Spleen (tissue), 11 donors: ENCODE results near the gene GUK1. TPM values are rescaled to one million over a fixed set of nuclear protein-coding genes. Genes with fewer than 3 reads are reported as not detected.

Experiments
- DNase-seq: peaks from one replicate; pipeline ENCODE4 v3.0.0-alpha.2; 2020
- H3K27ac ChIP-seq, 8 donors: fragments of 200-600 bp; sonication (generic) in 7 of 8; 1 replicate in 4 of 8; 2 replicates in 4 of 8; pipeline versions ENCODE4 v1.5.0 to v1.8.0; 2016 to 2021; ENCODE audit warnings: inconsistent platforms in 4 of 8, mild to moderate bottlenecking in 4 of 8, moderate library complexity in 1 of 8
- H3K27me3 ChIP-seq, 7 donors: fragments of 200-600 bp; sonication (generic) in 6 of 7; replicated peaks in 1 of 7; 1 replicate in 4 of 7; 2 replicates in 3 of 7; pipeline versions ENCODE4 v1.5.0 to v1.8.0; 2016 to 2021; ENCODE audit warnings: inconsistent platforms in 3 of 7, mild to moderate bottlenecking in 1 of 7
- H3K36me3 ChIP-seq, 6 donors: fragments of 200-600 bp; sonication (generic) in 5 of 6; 1 replicate in 4 of 6; 2 replicates in 2 of 6; pipeline versions ENCODE4 v1.5.0 to v1.8.0; 2016 to 2021; ENCODE audit warnings: inconsistent platforms in 2 of 6
- H3K4me1 ChIP-seq, 6 donors: fragments of 200-600 bp; sonication (generic) in 5 of 6; 1 replicate in 3 of 6; 2 replicates in 3 of 6; pipeline versions ENCODE4 v1.5.0 to v1.8.0; 2016 to 2021; ENCODE audit warnings: inconsistent platforms in 3 of 6
- H3K4me3 ChIP-seq, 8 donors: fragments of 200-600 bp; sonication (generic) in 7 of 8; 1 replicate in 4 of 8; 2 replicates in 4 of 8; pipeline versions ENCODE4 v1.5.0 to v1.8.0; 2016 to 2021; ENCODE audit warnings: inconsistent platforms in 4 of 8, mild to moderate bottlenecking in 4 of 8, moderate library complexity in 2 of 8
- H3K9me3 ChIP-seq, 8 donors: fragments of 200-600 bp; sonication (generic) in 7 of 8; 1 replicate in 4 of 8; 2 replicates in 4 of 8; pipeline versions ENCODE4 v1.5.0 to v1.8.0; 2016 to 2021; ENCODE audit warnings: inconsistent platforms in 4 of 8
- POLR2A ChIP-seq, 3 donors: fragments of 450-650 bp; IDR thresholded peaks; one replicate each; pipeline ENCODE4 v1.5.1; 2017; ENCODE audit warnings: antibody characterized with exemption in 3 of 3, mild to moderate bottlenecking in 1 of 3
- POLR2AphosphoS5 ChIP-seq, 3 donors: sonication (generic); formaldehyde crosslinking; IDR thresholded peaks; one replicate each; pipeline ENCODE4 v1.5.1; 2017; ENCODE audit warnings: antibody characterized with exemption in 3 of 3
- WGBS, 5 donors: extraction: QIAGEN DNeasy Blood & Tissue Kit in 3 of 5; methylation state at CpG; one replicate each; pipeline versions ENCODE4 v1.1.5 to v1.1.7; 2013 to 2018; 5-methylcytosine and 5-hydroxymethylcytosine counted together
- intact Hi-C: fragments of 100-400 bp; cut with DNase I; formaldehyde crosslinking; loops from one replicate; pipeline ENCODE4 v1.15.0; 2023; ENCODE audit warnings: low total_unique reads
- polyA plus RNA-seq, 3 donors: library from polyadenylated mRNA; stranded (reverse); fragments of 200-250 nt; gene quantifications; one replicate each; pipeline ENCODE4 v1.2.1, GENCODE V29; 2013
- total RNA-seq, 7 donors: library from RNA; depleted of rRNA in 3 of 7; stranded (reverse); fragments of >200 nt in 3 of 7; fragmentation: NEBNext Ultra II Directional in 4 of 7; extraction: Animal tissue kit (Norgen Biotek cat#: 25700) in 4 of 7; gene quantifications; one replicate each; pipeline versions ENCODE4 v1.1.0 to v1.2.1, GENCODE V29; 2016 to 2021
- TF ChIP-seq, protein P1 (sequence below), 11 experiments: fragments of 200-600 bp in 7 of 11; fragments of 450-650 bp in 4 of 11; sonication (generic) in 4 of 11; IDR thresholded peaks in 8 of 11; conservative IDR thresholded peaks in 3 of 11; 1 replicate in 7 of 11; 2 replicates in 4 of 11; pipeline versions ENCODE4 v1.4.0 to v1.8.0; 2016 to 2021; ENCODE audit warnings: antibody characterized with exemption in 11 of 11, inconsistent platforms in 4 of 11, mild to moderate bottlenecking in 1 of 11
- donor health status: healthy with polysubstance abuse.
- donor health status: DM: no; HTN: no; CAD: no; lungs with moderate emphysema.
- donor health status: DM: no; HTN: no; CAD: no.
- donor health status: Bipolar disorder and iron deficiency.
- donor health status: healthy.
- donor health status: DM: no; HTN: no; CAD: no.
- donor health status: DM: yes; HTN: yes; CAD: no.

The GUK1 gene
- total and polyA plus RNA-seq, 10 donors: 167 to 499 (median 199) TPM

DNA sequence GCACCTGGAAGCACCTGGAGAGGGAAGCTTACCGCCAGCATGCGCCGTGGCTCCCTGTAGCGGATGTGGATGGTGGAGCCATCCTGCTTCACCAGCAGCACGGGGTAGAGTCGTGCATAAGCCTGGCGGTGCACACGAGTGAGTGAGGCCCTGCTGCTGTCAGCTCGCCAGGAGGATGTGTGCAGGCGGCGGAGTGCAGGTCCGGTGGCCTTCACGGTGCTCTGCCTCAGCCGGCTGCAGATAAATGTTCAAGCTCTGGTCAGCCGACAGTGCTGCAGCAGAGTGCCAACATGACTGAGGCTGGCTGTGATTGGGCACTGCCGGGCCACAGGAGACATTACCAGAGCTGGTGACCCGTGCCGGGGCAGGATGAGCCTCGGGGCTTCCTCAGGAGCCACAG lies 32.4 kb upstream of the GUK1 start:
- Histone ChIP-seq H3K36me3 (peaks cover 0 to 27% (median 20%) of the 10 kb centered on the region in 6 donors), H3K27me3 (no peaks in the 10 kb centered on the region), H3K4me3 (peak overlapping the region in 1 of 8 donors; percentile 89), H3K27ac (peak overlapping the region in 1 of 8 donors; percentile 96), H3K9me3 (no peaks in the 10 kb centered on the region), H3K4me1 (peaks cover 20 to 63% (median 43%) of the 10 kb centered on the region in 6 donors)
- intact Hi-C loops: no loop called here
- DNase-seq: peak; percentile 83
- WGBS, 5 donors: 88 to 94% (median 89%) methylated on average over 17 to 19 of the region's 19 CpGs
- no peak for TF ChIP-seq POLR2AphosphoS5 (IDR thresholded peaks at IDR 0.05)
- TF ChIP-seq, protein P1, sequence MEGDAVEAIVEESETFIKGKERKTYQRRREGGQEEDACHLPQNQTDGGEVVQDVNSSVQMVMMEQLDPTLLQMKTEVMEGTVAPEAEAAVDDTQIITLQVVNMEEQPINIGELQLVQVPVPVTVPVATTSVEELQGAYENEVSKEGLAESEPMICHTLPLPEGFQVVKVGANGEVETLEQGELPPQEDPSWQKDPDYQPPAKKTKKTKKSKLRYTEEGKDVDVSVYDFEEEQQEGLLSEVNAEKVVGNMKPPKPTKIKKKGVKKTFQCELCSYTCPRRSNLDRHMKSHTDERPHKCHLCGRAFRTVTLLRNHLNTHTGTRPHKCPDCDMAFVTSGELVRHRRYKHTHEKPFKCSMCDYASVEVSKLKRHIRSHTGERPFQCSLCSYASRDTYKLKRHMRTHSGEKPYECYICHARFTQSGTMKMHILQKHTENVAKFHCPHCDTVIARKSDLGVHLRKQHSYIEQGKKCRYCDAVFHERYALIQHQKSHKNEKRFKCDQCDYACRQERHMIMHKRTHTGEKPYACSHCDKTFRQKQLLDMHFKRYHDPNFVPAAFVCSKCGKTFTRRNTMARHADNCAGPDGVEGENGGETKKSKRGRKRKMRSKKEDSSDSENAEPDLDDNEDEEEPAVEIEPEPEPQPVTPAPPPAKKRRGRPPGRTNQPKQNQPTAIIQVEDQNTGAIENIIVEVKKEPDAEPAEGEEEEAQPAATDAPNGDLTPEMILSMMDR (IDR thresholded peaks at IDR 0.05 in 8 of 11, conservative IDR thresholded peaks at IDR 0.05 in 3 of 11): no peak
- TF ChIP-seq POLR2A (IDR thresholded peaks at IDR 0.05): no peak

DNA sequence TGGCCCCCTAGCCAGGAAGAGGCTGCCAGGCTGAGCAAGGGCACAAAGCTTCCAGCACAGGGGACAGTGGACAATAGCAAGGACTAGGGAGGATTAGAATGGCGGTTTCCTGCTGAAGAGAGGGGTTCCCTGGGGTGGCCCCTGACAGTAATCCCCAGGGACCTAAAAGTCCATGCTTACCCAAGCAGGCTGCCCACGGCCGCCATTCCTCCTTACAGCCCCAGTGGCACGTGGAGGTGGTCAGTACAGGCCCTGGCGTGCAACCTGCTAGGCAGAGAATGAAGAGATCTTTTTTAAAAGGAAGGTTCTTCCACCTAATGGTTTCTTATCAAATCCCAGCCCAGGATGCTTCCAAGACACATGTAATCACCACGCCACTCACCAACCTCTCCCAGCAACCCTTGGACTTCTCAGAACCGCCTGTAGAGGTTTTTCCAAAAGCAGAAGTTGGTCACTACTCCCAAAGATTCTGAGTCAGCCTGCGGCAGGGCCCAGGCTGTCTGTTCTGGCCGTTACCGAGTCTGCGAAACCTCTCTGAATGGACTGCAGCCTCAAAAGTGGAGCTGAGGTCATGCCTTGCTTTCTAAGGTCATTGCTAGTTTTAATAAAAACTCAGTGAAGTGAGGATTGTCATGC lies 31.9 kb upstream of the GUK1 start:
- DNase-seq: peak; percentile 82
- TF ChIP-seq POLR2A (IDR thresholded peaks at IDR 0.05): no peak
- TF ChIP-seq POLR2AphosphoS5 (IDR thresholded peaks at IDR 0.05): no peak
- TF ChIP-seq, protein P1 (IDR thresholded peaks at IDR 0.05 in 8 of 11, conservative IDR thresholded peaks at IDR 0.05 in 3 of 11): no peak
- Histone ChIP-seq H3K36me3 (peaks cover 0 to 27% (median 20%) of the 10 kb centered on the region in 6 donors), H3K9me3 (no peaks in the 10 kb centered on the region), H3K27ac (peak overlapping the region in 7 of 8 donors; percentile 84 to 96 (median 90)), H3K27me3 (no peaks in the 10 kb centered on the region), H3K4me3 (peak overlapping the region; percentile 66 to 95 (median 90)), H3K4me1 (peaks cover 20 to 63% (median 43%) of the 10 kb centered on the region in 6 donors)
- 66 to 79% (median 70%) methylated on average over 11 of the region's 11 CpGs for WGBS, 5 donors
- intact Hi-C loops: no loop called here

DNA sequence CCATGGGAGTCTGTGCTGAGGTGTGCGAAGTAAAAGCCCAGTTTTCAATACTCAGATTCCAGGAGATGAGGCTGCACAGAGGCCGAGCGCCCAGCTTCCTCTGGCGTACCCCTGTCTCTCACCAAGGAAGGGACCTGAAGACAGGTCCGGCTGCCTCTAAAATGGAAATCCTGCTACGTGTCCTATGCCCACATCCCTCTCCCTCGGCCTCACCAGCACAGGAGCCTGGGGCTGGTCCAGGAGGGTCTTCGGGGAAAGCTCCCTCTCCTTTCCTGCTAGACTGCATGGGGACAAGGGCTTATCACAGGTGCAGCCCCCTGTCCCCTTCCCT lies 31.4 kb upstream of the GUK1 start:
- intact Hi-C loops: no loop called here
- 0 to 6% (median 5%) methylated on average over 3 to 8 of the region's 8 CpGs for WGBS, 5 donors
- Histone ChIP-seq H3K36me3 (peaks cover 0 to 27% (median 20%) of the 10 kb centered on the region in 6 donors), H3K4me3 (peak overlapping the region; percentile 66 to 95 (median 90)), H3K27ac (peak overlapping the region; percentile 84 to 96 (median 89)), H3K9me3 (no peaks in the 10 kb centered on the region), H3K27me3 (no peaks in the 10 kb centered on the region), H3K4me1 (peaks cover 17 to 59% (median 37%) of the 10 kb centered on the region in 6 donors)
- no peak for DNase-seq
- TF ChIP-seq POLR2AphosphoS5 (IDR thresholded peaks at IDR 0.05): no peak
- no peak for TF ChIP-seq POLR2A (IDR thresholded peaks at IDR 0.05)
- TF ChIP-seq, protein P1 (IDR thresholded peaks at IDR 0.05 in 8 of 11, conservative IDR thresholded peaks at IDR 0.05 in 3 of 11): no peak

DNA sequence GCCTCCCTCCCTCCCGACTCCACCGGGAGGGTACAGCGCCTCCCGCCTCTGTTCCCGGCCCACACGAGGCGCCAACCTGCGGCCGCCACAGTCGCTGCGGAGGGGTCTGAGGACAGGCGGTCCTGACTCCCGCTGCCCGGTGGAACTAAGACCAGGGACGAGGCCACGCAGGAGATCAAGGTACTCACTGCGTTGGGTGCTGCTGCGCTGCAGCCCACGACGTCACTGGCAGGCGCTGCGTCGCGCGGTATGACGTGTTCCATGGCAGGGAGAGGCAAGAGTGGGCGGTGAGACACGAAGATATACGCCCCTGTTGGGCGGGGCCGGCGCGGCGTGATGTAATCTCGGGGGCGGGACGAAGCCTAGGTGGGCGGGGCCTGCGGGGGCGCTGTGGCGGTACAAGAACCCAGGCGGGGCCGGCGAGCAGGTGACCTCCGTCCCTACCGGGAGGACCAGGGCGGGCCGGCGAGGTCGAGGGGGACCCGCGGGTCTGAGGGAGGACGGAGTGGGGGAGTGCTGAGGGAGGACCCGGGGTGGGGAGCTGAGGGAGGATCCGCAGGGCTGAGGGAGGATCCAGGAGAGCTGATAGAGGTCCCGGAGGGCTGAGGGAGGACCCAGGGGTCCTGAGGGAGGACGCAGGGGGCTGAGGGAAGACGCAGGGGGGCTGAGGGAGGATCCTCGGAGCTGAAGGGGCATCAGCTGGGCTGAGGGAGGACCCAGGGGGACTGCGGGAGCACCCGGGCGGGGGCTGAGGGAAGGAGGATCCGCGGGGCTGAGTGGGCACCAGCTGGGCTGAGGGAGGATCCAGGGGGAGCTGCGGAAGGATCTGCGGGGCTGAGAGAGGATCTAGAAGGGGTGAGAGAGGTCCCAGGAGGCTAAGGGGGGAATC lies 30.8 kb upstream of the GUK1 start, which contains the start of gene MRPL55:
Gene MRPL55, minus strand, starts transcription at position 227 of the 889 bp plus-strand sequence. CDS start 1,039 bp downstream, outside the sequence.
- Histone ChIP-seq H3K9me3 (no peaks in the 10 kb centered on the region), H3K27me3 (no peaks in the 10 kb centered on the region), H3K27ac (peak within 1 kb of the TSS; percentile 84 to 96 (median 89)), H3K36me3 (peaks cover 0 to 27% (median 20%) of the 10 kb centered on the region in 6 donors), H3K4me3 (peak within 1 kb of the TSS; percentile 66 to 95 (median 90)), H3K4me1 (peaks cover 11 to 52% (median 31%) of the 10 kb centered on the region in 6 donors)
- intact Hi-C loops: no loop called here
- peak; percentile 100 for DNase-seq
- WGBS, 5 donors: 0 to 1% (median 1%) methylated on average over 40 to 66 of the region's 66 CpGs
- TF ChIP-seq POLR2AphosphoS5 (IDR thresholded peaks at IDR 0.05): peak; percentile 100
- peak; percentile 51 to 88 (median 66) for TF ChIP-seq POLR2A (IDR thresholded peaks at IDR 0.05)
- TF ChIP-seq, protein P1 (IDR thresholded peaks at IDR 0.05 in 8 of 11, conservative IDR thresholded peaks at IDR 0.05 in 3 of 11): peak in 6 of 11 experiments; percentile 21 to 58 (median 42)
